GM19025 (cell line): Measurements from ENCODE around the gene ITPRID1.
"Not testable (repeated sequence)": the region's sequence is repeated elsewhere in the genome, so short reads cannot be mapped to it uniquely, and the experiment has no call there.

ENCODE experiments used
- ATAC-seq: cut with Tn5 transposase; IDR thresholded peaks from one replicate; pipeline ENCODE4 v1.9.1; 2021; ENCODE audit warnings: mild to moderate bottlenecking, low read depth, moderate library complexity; ENCODE audit not compliant: unreplicated experiment

The ITPRID1 gene

DNA sequence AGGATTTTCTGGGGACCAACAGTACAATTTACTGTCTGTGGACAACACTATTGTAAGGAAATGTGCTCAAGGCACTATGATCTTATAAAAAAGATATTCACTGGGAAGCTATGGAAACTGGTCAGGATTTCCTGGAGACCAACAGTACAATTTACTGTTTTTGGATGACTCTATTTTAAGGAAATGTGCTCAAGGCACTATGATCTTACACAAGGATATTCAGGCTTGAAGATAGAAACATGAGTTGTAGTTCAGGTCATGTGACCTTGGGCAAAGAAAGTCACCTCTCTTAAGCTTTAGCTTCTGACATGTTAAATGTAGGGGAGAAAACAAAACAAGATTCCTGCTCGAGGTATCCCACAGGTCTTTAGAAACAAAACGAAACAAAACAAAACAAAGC lies 1.7 kb upstream of the ITPRID1 start:
- ATAC-seq, result no peak

DNA sequence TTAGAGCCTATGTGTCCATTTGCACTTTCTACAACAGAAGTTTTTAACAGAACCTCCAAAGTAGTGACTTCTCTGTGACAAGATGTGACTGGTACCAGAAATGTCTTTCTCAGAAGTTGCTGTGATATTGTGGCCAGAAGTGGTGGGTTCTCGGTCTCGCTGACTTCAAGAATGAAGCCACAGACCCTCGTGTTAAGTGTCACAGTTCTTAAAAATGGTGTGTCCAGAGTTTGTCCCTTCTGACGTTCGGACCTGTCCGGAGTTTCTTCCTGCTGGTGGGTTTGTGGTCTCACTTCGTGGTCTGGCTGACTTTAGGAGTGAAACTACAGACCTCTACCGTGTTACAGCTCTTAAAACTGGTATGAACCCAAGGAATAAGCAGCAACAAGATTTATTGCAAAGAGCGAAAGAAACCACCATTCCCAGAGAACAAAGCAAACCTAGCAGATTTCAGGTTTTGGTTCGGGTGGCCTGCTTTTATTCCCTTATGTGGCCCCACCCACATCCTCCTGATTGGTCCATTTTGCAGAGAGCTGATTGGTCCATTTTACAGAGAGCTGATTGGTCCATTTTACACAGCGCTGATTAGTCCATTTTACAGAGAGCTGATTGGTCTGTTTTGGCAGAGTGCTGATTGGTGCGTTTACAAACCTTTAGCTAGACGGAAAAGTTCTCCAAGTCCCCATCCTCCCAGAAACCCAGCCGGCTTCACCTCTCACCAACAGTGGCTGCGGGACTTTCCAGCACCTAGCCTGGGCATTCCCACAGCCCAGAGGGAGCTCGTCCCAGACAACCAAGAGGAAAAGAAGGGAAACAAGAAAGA lies 3.0 kb downstream of the ITPRID1 start:
- ATAC-seq, result no peak

DNA sequence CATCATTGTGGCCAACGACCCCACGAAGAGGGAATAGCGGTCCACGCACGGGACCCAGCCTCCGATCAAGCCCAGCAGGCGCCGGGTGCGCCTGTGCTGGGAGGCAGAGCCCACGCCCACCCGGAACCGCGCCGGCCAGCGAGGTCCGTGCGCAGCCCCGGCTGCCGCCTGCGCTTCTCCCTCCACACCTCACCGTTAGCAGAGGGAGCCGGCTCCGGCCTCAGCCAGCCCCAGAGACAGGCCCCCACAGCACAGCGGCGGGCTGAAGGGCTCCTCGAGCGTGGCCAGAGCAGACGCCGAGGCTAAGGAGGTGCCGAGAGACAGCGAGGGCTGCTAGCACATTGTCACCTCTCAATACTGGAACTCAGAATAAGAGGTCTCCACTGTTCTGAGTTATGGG lies 3.6 kb downstream of the ITPRID1 start:
- ATAC-seq, result no peak

DNA sequence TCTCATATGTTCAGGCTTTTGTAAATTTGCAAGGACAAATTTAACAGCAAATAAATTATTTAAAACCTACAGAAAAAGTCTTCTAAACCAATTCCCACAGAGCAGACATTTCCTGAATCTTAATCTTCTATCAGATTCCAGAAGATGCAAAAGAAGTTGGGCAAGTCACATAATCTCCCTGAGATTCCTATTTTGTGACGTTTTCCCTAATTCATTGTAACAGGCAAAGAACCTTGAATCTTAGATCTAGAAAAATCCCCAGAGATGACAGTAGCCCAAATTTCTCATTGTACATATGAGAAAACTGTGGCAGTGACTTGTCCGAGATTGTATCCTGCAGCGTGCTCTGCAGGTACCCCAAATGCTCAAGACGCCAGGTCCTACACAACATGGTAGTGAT lies 4.9 kb downstream of the ITPRID1 start:
- no peak for ATAC-seq

DNA sequence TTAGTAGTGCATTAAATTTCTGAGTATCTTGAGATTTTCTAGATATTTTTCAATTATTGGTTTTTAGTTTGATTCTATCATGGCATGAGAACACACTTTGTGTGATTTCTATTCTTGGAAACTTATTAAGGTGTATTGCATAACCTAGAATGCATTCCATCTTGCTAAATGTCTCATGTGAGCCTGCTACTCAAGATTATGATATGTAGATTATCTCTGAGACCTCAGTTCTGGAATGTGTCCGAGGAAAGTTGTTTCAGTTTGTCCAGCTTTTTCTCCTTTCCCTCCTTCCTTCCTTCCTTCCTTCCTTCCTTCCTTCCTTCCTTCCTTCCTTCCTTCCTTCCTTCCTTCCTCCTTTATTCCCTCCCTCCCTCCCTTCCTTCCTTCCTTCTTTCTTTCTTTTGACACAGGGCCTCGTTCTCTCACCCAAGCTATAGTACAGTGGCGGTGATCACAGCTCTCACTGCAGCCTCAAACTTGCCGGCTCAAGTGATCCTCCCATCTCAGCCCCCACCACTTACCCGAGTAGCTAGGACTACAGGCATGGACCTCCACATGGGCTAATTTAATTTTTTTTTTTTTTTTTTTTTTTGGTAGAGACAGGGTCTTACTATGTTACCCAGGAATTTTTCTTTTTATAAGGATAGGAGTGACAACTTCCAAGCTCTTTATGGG lies 7.6 kb downstream of the ITPRID1 start:
- no peak for ATAC-seq

DNA sequence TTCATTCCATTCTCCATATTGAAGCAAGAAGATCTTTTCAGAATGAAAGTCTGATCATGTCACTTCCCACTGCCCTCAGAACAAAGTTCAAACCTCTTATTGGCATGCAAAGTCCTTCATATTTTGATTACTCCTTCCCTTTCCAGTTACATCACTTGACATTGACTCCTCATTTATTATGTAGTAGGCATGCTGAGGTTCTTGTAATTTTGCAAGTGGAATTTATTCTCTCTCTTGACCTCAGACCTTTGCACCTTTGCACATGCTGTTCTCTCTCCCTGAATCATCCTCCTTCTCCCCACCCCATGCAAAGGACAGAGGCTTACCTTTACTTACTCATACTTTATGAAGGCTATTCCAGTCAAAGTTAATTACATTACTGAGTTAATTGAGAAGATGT lies 13.0 kb downstream of the ITPRID1 start:
- ATAC-seq, result no peak

DNA sequence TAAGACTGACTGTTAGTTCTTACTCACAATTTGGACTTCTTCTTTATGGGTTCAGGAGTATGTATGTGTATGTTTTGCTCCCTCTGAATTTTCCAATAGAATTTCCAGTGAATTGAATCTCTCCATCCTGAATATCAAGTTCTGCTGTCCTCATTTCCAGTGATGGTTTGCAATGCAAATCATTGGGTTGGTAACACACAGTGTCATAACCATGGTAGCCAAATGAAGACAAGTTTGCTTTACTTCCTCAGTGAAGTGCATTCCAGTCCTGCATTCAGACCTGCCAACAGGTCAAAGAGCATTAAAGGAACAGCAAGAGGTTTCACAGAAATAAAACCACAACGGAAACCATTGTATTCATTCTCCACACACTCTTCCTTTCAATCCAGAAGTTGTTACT lies 15.2 kb downstream of the ITPRID1 start:
- ATAC-seq, result no peak

DNA sequence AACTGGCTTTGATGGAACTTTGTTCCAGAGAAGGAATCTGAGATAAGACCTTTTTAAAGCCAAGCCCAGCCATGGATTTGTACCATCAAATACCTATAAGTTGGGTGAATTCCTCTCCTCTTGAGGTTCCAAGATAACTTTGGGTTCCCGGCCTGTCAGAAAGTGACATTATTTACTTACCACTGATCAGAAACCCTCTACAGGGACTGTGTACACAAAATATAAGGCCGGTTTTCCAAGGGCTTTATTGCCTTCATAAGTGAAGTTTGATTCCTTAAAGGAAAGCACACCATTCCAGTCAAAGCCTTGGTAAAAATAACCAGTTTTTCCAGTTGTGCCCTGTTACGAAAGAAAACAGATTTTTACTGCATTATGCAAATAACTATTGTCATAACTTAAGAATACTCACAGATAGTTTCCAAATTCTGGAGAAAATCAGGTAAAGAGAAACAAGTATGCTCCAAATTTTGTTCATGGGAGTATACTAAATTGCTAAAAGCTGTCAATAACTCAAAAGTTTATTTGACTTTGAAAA lies 26.8 kb downstream of the ITPRID1 start:
- ATAC-seq, result not testable (repeated sequence)

DNA sequence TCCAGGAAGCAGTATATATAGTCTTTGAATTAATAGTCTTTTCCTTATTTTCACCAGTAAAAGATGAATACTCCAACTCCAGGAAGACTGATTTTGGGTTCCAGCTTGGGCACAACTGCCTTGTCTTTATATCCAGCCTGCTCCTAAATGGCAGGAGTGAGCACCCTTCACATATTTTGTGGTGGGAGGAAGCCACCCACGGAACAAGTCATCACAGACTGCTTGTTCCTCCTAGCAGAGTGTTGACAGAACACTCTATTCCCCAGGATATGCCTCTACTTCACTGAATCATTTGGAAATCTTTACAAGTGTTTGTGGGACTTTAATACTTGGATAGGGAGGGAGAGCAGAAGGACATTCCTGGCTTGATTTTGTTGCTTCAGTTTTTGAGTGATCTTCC lies 31.7 kb downstream of the ITPRID1 start:
- no peak for ATAC-seq

DNA sequence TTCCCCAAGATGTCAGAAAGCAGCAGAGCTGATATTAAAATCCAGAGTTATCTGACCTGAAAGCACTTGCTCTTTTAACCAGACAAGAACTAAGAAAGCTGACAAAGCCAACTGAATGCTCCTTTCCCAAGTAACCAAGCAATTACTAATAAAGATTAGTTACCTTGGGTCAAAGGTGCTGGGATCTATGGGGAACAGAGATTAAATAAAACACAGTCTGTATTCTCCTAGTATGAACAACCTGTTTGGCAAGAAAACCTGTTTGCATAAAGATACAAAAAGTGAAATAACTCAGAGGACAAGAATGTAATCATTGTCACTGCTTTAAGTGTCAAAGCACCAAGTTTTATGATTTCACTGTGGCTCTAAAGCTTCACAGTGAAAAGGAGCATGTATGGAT lies 35.7 kb downstream of the ITPRID1 start:
- ATAC-seq, result no peak

DNA sequence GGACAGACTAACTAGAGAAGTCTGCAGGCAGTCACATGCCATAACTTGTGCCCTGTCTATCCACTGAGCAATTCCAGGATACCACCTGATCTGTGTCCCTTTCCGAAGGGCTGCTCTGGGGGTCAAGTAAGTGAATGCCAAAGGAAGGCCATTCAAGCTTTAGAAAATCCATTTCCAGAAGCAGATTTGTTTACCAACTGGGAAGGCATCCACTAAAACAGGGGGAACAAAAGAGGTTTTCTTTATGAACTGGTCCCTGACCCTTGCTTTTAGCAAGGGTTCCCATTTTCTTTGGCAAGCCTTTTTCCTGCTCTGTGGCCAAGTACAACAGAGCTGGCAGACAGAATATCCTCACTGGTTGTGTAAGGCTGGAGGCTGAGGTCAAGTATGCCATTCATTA lies 36.5 kb downstream of the ITPRID1 start:
- no peak for ATAC-seq

DNA sequence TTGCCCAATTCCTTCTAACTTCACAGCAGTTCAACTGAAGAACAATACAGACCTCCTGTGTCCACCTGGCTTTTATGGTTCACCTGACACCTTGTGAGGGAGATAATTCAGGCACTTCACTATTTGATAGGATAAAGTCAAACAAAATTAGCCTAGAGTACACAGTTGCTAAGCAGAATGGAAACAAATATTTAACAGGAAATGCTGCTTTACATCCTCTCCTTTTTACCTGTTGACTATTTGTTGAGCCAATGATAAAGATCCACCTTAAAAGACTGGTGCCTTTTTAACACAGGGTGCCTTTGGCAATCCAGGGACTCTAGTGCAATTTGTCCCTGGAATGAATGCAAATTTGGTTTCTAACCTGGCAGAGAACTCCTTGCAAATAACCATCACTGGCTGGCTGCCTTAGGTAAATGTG lies 39.8 kb downstream of the ITPRID1 start:
- no peak for ATAC-seq

DNA sequence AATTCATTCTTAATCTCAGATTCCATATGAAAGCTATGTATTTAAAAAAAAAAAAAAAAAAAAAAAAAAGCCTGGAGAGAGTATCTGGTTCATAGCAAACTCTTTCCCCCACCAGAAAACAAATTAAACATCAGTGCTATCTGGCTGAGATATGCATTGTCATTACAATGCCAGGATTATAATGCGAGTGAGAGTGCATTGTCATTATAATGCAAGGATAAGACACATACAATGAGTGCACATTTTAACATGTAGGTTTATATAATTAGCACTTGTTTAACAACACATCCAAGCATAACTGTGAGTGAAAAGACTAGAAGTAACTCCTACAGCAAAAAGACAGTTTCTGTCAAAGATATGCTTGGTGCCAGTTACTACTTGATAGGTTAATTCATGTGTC lies 48.1 kb downstream of the ITPRID1 start:
- no peak for ATAC-seq

DNA sequence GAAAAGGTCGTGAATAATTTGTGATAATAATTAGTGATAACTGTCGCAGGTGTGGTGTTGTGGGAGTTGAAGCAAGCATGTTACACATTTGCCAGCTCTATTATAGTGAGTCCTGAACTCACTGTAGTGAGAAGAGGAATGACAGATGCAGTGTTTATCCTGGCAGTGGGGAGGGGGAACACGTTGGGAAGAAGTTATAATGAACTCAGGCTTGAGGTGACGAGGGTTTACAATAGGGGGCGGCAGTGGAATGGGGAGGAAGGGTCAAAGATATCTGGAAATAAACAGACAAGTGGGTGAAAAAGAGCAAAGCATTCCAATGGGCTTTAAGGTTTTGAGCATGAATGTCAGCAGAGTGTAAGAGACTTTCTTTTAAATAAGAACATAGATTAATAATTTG lies 49.6 kb downstream of the ITPRID1 start:
- no peak for ATAC-seq

DNA sequence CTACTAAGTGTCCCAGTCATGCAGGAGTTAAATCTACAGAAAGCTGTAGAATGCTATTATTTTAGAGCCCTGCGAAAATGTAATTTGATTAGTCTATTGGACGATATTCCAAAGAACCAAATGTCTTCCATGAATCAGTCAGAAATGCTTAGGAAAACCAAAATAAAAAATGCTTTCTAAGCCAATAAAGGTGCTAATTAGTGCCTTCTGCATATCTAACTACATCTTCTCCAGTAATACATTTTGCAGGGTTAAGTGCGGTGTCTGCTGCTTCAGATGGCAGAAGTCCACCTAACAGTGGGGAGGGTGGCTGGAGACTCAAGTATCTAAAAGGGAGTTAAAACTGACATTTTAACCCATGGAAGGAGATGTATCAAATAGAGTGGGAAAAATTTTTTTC lies 50.1 kb downstream of the ITPRID1 start:
- ATAC-seq, result no peak

DNA sequence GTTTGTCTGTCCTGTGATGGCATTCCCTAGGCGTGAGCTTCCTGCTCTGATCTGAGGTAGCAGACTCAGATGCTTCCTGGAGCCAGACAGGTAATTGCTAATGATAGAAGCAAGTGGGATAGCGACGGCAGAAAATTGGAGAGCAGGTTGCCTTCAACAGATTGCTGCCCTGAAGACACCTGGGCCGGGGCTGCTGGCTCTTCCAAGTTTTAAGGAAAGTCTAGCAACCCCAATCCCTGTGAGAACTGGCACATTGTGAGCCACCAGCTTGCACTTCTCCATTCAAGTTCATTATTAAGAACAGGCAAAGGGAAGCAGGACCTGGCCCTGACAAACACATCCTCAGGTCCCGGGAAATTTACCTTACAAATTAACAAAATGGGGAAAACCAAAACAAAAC lies 50.8 kb downstream of the ITPRID1 start:
- no peak for ATAC-seq

DNA sequence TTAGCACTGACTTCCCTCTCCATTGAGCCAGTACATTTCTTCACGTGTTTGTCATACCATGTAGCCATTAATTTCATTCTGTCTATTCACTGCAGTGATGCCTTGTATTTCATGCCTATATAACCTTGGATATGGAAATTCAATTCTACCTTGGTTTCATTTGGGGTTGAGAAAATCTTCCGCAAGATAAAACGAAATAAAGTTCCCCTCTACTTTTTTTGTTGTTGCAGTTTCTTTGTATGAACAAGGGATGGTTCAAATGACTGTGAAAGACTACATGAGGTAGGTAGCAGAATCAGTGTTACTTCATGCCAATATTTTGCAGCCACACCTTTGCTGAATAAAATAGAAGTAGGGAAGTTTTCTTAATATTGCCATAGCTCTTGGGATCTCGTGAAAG lies 55.6 kb downstream of the ITPRID1 start:
- ATAC-seq, result no peak

DNA sequence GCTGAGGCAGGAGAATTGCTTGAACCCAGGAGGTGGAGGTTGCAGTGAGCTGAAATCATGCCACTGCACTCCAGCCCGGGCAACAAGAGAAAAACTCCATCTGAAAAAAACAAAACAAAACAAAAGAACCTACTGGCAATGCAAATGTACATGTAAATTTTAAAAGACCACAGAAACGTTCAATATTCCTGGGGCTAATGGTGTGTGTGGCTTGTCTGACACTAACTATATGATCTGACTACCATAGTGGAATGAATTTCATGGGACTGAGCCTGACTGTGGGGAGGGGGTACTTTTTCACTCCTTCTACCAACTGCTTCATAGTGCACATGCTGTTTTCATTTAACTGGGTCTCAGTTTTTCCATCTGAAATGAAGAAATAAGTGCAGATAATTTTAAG lies 69.6 kb downstream of the ITPRID1 start:
- no peak for ATAC-seq

DNA sequence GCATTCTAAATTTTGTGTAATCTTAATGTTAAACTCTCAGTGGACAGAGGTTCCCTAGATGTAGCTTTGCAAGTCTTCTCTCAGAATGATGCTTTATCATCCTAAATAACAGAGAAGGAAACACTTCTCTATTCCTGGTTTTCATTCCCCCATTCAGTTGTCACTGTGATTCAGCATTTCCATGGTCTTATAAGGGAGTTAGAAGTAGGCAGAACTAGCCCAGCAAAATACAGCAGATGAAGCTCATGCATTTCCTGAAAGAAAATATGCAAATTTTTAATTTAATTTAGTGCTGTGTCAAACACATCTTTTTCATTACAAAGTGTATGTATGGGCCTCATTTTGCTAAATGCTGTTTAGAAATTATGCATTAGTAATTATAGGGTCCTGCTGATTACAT lies 70.1 kb downstream of the ITPRID1 start:
- no peak for ATAC-seq

DNA sequence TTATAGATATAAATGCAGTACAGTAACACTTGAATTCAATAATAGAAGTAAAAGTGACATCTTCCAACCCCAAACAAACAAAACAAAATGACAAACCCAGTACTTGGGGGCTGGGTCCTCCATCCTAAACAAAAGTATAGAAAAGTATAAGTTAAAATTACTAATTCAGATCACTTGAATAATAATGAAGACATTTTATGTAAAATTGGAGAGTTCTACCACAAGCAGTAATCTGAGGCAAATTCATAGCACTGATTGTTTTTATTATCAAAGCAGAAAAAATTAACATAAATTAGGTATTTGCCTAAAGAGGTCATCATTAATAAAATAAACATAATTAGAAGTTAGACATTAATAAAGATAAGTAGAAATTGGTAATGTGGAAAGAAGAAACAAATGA lies 81.5 kb downstream of the ITPRID1 start:
- no peak for ATAC-seq

DNA sequence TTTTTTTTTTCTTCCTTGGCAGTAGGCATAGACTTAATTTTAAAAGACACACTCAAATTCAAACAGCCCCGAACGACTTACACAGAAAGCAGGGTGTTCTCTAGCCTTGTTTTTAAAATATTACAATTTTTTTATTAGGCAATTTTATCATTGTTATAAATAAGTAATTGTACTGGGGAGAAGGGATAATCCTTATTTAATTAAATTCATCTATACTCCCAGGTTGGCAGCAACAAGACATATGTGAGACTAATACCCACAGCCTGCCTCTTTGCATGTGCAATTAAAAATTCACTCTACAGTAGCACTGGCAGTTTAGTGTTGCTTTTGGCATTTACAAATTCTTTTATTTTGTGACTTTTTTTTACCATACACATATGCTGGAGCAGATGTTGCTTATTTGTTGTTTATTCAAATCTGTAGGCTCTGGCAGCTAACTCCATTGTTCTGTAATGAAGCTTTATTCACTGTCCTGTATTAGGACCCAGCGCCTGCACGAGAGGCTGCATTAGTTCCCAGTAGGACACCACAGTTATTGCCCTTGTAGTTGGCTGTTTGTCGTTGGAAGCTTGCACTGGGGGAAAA lies 88.2 kb downstream of the ITPRID1 start:
- ATAC-seq, result no peak

DNA sequence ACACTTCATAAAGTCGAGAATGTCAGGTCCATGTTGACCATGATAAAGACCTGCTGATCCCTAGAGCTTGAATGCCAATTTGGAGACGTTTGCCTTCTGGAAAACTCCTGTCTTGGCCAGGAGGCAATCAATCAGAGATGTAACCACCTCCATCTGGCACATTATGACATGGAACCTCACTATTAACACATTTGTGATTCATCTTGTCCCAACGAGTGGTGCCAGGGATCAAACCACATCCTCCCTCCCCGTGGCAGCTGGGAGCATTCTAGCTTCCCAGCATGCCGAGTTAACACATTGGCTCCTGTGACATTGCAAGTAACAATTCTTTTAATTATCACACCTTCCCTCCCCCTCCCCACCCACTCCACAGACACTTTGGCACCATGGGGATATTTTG lies 89.2 kb downstream of the ITPRID1 start:
- ATAC-seq, result no peak
